HEK293 (cell line): ENCODE measurements around the gene GOLT1A.

ENCODE experiments used
- YY1 ChIP-seq: fragments of 450-650 bp; formaldehyde crosslinking; IDR thresholded peaks from 2 replicates; pipeline ENCODE4 v1.5.1; 2018; ENCODE audit warnings: missing biosample characterization, missing genetic modification characterization
- ZBTB1 ChIP-seq: fragments of 450-650 bp; formaldehyde crosslinking; IDR thresholded peaks from 2 replicates; pipeline ENCODE4 v1.5.1; 2016; ENCODE audit warnings: missing biosample characterization, missing genetic modification characterization
- ZNF133 ChIP-seq: fragments of 450-650 bp; formaldehyde crosslinking; IDR thresholded peaks from 2 replicates; pipeline ENCODE4 v1.5.1; 2016; ENCODE audit warnings: missing biosample characterization, missing genetic modification characterization
- ZNF146 ChIP-seq: fragments of 450-650 bp; formaldehyde crosslinking; IDR thresholded peaks from 2 replicates; pipeline ENCODE4 v1.5.1; 2016; ENCODE audit warnings: missing biosample characterization, missing genetic modification characterization
- ZNF155 ChIP-seq: fragments of 450-650 bp; formaldehyde crosslinking; IDR thresholded peaks from 2 replicates; pipeline ENCODE4 v1.5.1; 2016; ENCODE audit warnings: missing biosample characterization, missing genetic modification characterization
- ZNF24 ChIP-seq: fragments of 450-650 bp; formaldehyde crosslinking; IDR thresholded peaks from 2 replicates; pipeline ENCODE4 v1.5.1; 2016; ENCODE audit warnings: missing biosample characterization, missing genetic modification characterization
- ZNF302 ChIP-seq: fragments of 450-650 bp; formaldehyde crosslinking; IDR thresholded peaks from 2 replicates; pipeline ENCODE4 v1.5.1; 2016; ENCODE audit warnings: missing biosample characterization, missing genetic modification characterization, low read depth
- ZNF548 ChIP-seq: fragments of 450-650 bp; formaldehyde crosslinking; IDR thresholded peaks from 2 replicates; pipeline ENCODE4 v1.5.1; 2016; ENCODE audit warnings: missing biosample characterization, missing genetic modification characterization
- TF ChIP-seq, protein P1 (sequence below): fragments of 450-650 bp; formaldehyde crosslinking; IDR thresholded peaks from 2 replicates; pipeline ENCODE4 v1.5.1; 2016; ENCODE audit warnings: missing biosample characterization, missing genetic modification characterization
- TF ChIP-seq, protein P2 (sequence below): fragments of 450-650 bp; formaldehyde crosslinking; conservative IDR thresholded peaks from 2 replicates; pipeline ENCODE4 v1.5.1; 2016; ENCODE audit warnings: low read depth, missing biosample characterization, missing genetic modification characterization

DNA sequence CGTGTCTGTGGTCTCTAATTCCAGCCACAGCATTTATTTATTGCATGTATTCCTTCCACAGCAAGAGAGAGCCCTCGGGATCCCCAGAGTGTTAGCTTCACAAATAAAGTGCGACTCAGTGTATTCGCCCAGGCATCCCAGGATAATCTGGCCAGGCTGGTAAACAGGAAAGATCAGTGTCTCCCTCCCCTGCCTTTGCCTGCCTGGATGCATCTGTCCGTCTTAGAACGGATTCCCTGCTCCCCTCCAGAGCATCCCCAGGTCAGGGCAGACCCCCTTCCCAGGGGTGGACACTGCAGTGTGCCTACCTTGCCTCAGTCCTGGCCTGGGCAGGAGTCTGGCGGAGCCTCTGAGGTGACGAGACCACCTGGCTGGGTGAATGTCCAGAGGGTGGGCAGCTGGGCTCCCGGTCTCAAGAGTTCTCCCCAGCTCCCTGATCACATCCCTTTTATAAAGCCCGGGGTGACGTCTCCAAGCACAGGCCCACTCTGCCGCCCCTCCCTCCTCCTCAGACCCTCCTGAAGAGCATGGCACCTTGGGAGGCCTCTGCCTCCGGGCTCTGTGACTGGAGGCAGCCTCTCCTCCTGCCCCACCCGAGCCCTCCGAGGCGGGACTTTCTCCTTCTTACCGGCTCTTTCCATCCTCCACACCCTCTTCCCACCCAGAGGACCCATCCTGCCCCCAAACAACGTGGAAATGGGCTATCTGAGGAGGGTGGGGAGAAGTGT lies 17.6 kb downstream of the GOLT1A start, which contains the start of gene KISS1:
- TF ChIP-seq ZNF155 (tag by site-specific recombination) = no peak
- TF ChIP-seq YY1 = no peak
- TF ChIP-seq, protein P1, sequence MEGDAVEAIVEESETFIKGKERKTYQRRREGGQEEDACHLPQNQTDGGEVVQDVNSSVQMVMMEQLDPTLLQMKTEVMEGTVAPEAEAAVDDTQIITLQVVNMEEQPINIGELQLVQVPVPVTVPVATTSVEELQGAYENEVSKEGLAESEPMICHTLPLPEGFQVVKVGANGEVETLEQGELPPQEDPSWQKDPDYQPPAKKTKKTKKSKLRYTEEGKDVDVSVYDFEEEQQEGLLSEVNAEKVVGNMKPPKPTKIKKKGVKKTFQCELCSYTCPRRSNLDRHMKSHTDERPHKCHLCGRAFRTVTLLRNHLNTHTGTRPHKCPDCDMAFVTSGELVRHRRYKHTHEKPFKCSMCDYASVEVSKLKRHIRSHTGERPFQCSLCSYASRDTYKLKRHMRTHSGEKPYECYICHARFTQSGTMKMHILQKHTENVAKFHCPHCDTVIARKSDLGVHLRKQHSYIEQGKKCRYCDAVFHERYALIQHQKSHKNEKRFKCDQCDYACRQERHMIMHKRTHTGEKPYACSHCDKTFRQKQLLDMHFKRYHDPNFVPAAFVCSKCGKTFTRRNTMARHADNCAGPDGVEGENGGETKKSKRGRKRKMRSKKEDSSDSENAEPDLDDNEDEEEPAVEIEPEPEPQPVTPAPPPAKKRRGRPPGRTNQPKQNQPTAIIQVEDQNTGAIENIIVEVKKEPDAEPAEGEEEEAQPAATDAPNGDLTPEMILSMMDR (tag by site-specific recombination) = no peak
- TF ChIP-seq ZNF548 = no peak
- TF ChIP-seq ZNF302 = no peak
- no peak for TF ChIP-seq ZNF146 (tag by site-specific recombination)
- TF ChIP-seq, protein P2, sequence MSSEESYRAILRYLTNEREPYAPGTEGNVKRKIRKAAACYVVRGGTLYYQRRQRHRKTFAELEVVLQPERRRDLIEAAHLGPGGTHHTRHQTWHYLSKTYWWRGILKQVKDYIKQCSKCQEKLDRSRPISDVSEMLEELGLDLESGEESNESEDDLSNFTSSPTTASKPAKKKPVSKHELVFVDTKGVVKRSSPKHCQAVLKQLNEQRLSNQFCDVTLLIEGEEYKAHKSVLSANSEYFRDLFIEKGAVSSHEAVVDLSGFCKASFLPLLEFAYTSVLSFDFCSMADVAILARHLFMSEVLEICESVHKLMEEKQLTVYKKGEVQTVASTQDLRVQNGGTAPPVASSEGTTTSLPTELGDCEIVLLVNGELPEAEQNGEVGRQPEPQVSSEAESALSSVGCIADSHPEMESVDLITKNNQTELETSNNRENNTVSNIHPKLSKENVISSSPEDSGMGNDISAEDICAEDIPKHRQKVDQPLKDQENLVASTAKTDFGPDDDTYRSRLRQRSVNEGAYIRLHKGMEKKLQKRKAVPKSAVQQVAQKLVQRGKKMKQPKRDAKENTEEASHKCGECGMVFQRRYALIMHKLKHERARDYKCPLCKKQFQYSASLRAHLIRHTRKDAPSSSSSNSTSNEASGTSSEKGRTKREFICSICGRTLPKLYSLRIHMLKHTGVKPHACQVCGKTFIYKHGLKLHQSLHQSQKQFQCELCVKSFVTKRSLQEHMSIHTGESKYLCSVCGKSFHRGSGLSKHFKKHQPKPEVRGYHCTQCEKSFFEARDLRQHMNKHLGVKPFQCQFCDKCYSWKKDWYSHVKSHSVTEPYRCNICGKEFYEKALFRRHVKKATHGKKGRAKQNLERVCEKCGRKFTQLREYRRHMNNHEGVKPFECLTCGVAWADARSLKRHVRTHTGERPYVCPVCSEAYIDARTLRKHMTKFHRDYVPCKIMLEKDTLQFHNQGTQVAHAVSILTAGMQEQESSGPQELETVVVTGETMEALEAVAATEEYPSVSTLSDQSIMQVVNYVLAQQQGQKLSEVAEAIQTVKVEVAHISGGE (tag by site-specific recombination) = no peak
- TF ChIP-seq ZNF133 = no peak
- no peak for TF ChIP-seq ZNF24
- TF ChIP-seq ZBTB1 = no peak
